Pancreas (tissue), 10 donors: ENCODE measurements around the gene HOXA9. TPM values are rescaled to one million over a fixed set of nuclear protein-coding genes. Genes with fewer than 3 reads are reported as not detected.

Source experiments
- ATAC-seq, 4 donors: fragments of 200-7000 bp; cut with Tn5 transposase; one replicate each; pipeline versions ENCODE4 v1.8.0 to v1.9.1; 2020; ENCODE audit warnings: mild to moderate bottlenecking in 4 of 4, moderate library complexity in 4 of 4
- DNase-seq, 6 donors: peaks; one replicate each; pipeline ENCODE4 v3.0.0-alpha.2; 2020
- FAIRE-seq: peaks from 2 replicates; lab custom pipeline; 2012; peaks lifted over from hg19 to GRCh38; lab: Jason Lieb, UNC
- H3K27ac ChIP-seq, 4 donors: fragments of 200-600 bp; sonication (generic); 1 replicate in 3 of 4; 2 replicates in 1 of 4; pipeline versions ENCODE4 v1.5.0 to v1.8.0; 2020
- H3K27me3 ChIP-seq, 4 donors: fragments of 200-600 bp; one replicate each; pipeline ENCODE4 v1.8.0; 2021
- H3K36me3 ChIP-seq, 3 donors: fragments of 200-600 bp; sonication (generic) in 1 of 3; one replicate each; pipeline versions ENCODE4 v1.5.0 to v1.8.0; 2020 to 2021
- H3K4me1 ChIP-seq, 3 donors: fragments of 200-600 bp; one replicate each; pipeline ENCODE4 v1.8.0; 2021
- H3K4me3 ChIP-seq, 4 donors: fragments of 200-600 bp; sonication (generic) in 2 of 4; one replicate each; pipeline versions ENCODE4 v1.5.0 to v1.8.0; 2020 to 2021
- H3K9me3 ChIP-seq, 4 donors: fragments of 200-600 bp; one replicate each; pipeline ENCODE4 v1.8.0; 2021
- CTCF ChIP-seq, 4 donors: fragments of 200-600 bp; sonication (generic) in 3 of 4; IDR thresholded peaks; one replicate each; pipeline versions ENCODE4 v1.5.0 to v1.8.0; 2021; ENCODE audit warnings: antibody characterized with exemption in 4 of 4
- WGBS, 2 donors: extraction: QIAGEN DNeasy Blood & Tissue Kit; methylation state at CpG; one replicate each; pipeline ENCODE4 v1.1.7; 2013; 5-methylcytosine and 5-hydroxymethylcytosine counted together
- intact Hi-C, 3 donors: fragments of 100-400 bp; cut with DNase I; formaldehyde crosslinking; loops; one replicate each; pipeline versions ENCODE4 v1.11.1 to v1.14.2; 2022
- polyA plus RNA-seq, 2 donors: library from polyadenylated mRNA; stranded (reverse); fragments of 200-250 nt; gene quantifications; one replicate each; pipeline ENCODE4 v1.2.3, GENCODE V29; 2013
- total RNA-seq, 6 donors: library from RNA; stranded (reverse); fragmentation: NEBNext Ultra II Directional in 4 of 6; extraction: Animal tissue kit (Norgen Biotek cat#: 25700) in 4 of 6; gene quantifications; one replicate each; pipeline versions ENCODE4 v1.2.1 to v1.2.4, GENCODE V29; 2021 to 2023
- donor health status: healthy with polysubstance abuse.
- donor health status: DM: no; HTN: no; CAD: no; lungs with moderate emphysema.
- donor health status: DM: no; HTN: no; CAD: no.
- donor health status: control.
- donor health status: control.
- donor health status: Bipolar disorder and iron deficiency.
- donor health status: DM: yes; HTN: yes; CAD: no.
- donor health status: DM: no; HTN: no; CAD: no.
- donor health status: DM: no; HTN: no; CAD: no.
- donor health status: DM: yes; HTN: yes; CAD: no.

HOXA9 gene
- total and polyA plus RNA-seq, 8 donors, result 0.09 to 0.13 TPM; not detected in 6

GRCh38 chr7:27207348-27207985 is 42.1 kb upstream of the HOXA9 start:
- H3K4me3 ChIP-seq, result no peak overlapping the region
- intact Hi-C loops, result no loop called here
- no peak for TF ChIP-seq CTCF (IDR thresholded peaks at IDR 0.05)
- peaks cover 16 to 87% (median 24%) of the 10 kb centered on the region in 4 donors for H3K27me3 ChIP-seq
- DNase-seq, result no peak
- no peak overlapping the region for H3K27ac ChIP-seq
- peaks cover 0 to 13% (median 0%) of the 10 kb centered on the region in 3 donors for H3K4me1 ChIP-seq
- no peaks in the 10 kb centered on the region for H3K36me3 ChIP-seq
- 40 to 47% methylated on average over 7 of the region's 7 CpGs for WGBS, 2 donors
- H3K9me3 ChIP-seq, result no peaks in the 10 kb centered on the region
- ATAC-seq, result no peak
- no peak for FAIRE-seq

- peaks cover 10 to 85% (median 22%) of the 10 kb centered on the region in 4 donors for H3K27me3 ChIP-seq
- H3K4me3 ChIP-seq, result peak overlapping the region in 1 of 4 donors; percentile 18
- DNase-seq (no peak), FAIRE-seq (no peak), ATAC-seq (no peak)
- H3K27ac ChIP-seq, result no peak overlapping the region
- H3K36me3 ChIP-seq, result no peaks in the 10 kb centered on the region
- TF ChIP-seq CTCF (IDR thresholded peaks at IDR 0.05), result no peak
- WGBS, 2 donors, result 9 to 12% methylated on average over 52 of the region's 52 CpGs
- intact Hi-C loops, result no loop called here
- H3K9me3 ChIP-seq, result no peaks in the 10 kb centered on the region
- peaks cover 0 to 10% (median 1%) of the 10 kb centered on the region in 3 donors for H3K4me1 ChIP-seq
These were observed 40.3 kb upstream of the HOXA9 start for GRCh38 chr7:27205325-27206280.

- intact Hi-C loops, result no loop called here
- Histone ChIP-seq H3K36me3 (no peaks in the 10 kb centered on the region), H3K27ac (no peak overlapping the region), H3K27me3 (peaks cover 10 to 83% (median 19%) of the 10 kb centered on the region in 4 donors), H3K4me1 (peaks cover 0 to 11% (median 6%) of the 10 kb centered on the region in 3 donors), H3K9me3 (no peaks in the 10 kb centered on the region), H3K4me3 (peak overlapping the region in 1 of 4 donors; percentile 18)
- ATAC-seq (peak in 3 of 4 donors; percentile 14 to 35 (median 20)), FAIRE-seq (no peak), DNase-seq (no peak)
- TF ChIP-seq CTCF (IDR thresholded peaks at IDR 0.05), result no peak
- 6 to 8% methylated on average over 41 of the region's 41 CpGs for WGBS, 2 donors
These were observed 39.5 kb upstream of the HOXA9 start for GRCh38 chr7:27204851-27205322.

- Histone ChIP-seq H3K27ac (no peak overlapping the region), H3K36me3 (no peaks in the 10 kb centered on the region), H3K9me3 (no peaks in the 10 kb centered on the region), H3K4me3 (no peak overlapping the region), H3K27me3 (peaks cover 10 to 79% (median 18%) of the 10 kb centered on the region in 4 donors), H3K4me1 (peaks cover 0 to 14% (median 6%) of the 10 kb centered on the region in 3 donors)
- DNase-seq, result no peak
- intact Hi-C loops, result no loop called here
- no peak for FAIRE-seq
- ATAC-seq, result no peak
- TF ChIP-seq CTCF (IDR thresholded peaks at IDR 0.05), result no peak
- 18 to 21% methylated on average over 4 of the region's 4 CpGs for WGBS, 2 donors
These were observed 38.7 kb upstream of the HOXA9 start for GRCh38 chr7:27203964-27204594.
